Endothelial cell (in vitro differentiated cells): ENCODE measurements around the gene C7. TPM values are rescaled to one million over a fixed set of nuclear protein-coding genes. Genes with fewer than 3 reads are reported as not detected.

Experiments used
- DNase-seq: peaks from one replicate; pipeline ENCODE4 v3.0.0; 2021; ENCODE audit warnings: low spot score
- H3K27ac Mint-ChIP-seq: one replicate; pipeline ENCODE4 v1.8.0; 2021; ENCODE audit warnings: mixed read lengths, inconsistent platforms; ENCODE audit not compliant: unreplicated experiment
- H3K27me3 Mint-ChIP-seq: one replicate; pipeline ENCODE4 v1.8.0; 2021; ENCODE audit warnings: mild to moderate bottlenecking, moderate library complexity, mixed read lengths, inconsistent platforms; ENCODE audit not compliant: unreplicated experiment
- H3K36me3 Mint-ChIP-seq: one replicate; pipeline ENCODE4 v1.8.0; 2021; ENCODE audit warnings: mild to moderate bottlenecking, low read depth, mixed read lengths, inconsistent platforms; ENCODE audit not compliant: unreplicated experiment
- H3K4me1 Mint-ChIP-seq: one replicate; pipeline ENCODE4 v1.8.0; 2021; ENCODE audit warnings: mild to moderate bottlenecking, mixed read lengths, inconsistent platforms; ENCODE audit not compliant: unreplicated experiment
- H3K4me3 Mint-ChIP-seq: one replicate; pipeline ENCODE4 v1.8.0; 2021; ENCODE audit warnings: mild to moderate bottlenecking, mixed read lengths, inconsistent platforms; ENCODE audit not compliant: unreplicated experiment
- H3K9me3 Mint-ChIP-seq: one replicate; pipeline ENCODE4 v1.8.0; 2021; ENCODE audit warnings: mixed read lengths, inconsistent platforms; ENCODE audit not compliant: unreplicated experiment
- CTCF ChIP-seq: fragments of 200-600 bp; sonication (generic); IDR thresholded peaks from one replicate; pipeline ENCODE4 v1.5.0; 2021; ENCODE audit warnings: antibody characterized with exemption; ENCODE audit not compliant: unreplicated experiment
- total RNA-seq: library from RNA; stranded (reverse); fragmentation: NEBNext Ultra II Directional; extraction: Animal tissue kit (Norgen Biotek cat#: 25700); gene quantifications from one replicate; pipeline ENCODE4 v1.2.1, GENCODE V29; 2021; ENCODE audit not compliant: unreplicated experiment

Gene C7
- total RNA-seq, 1 donor from 2014 or later = 1.5 TPM

GRCh38 chr5:40904994-40905306, 4.3 kb upstream of the C7 start:
- Mint-ChIP-seq H3K9me3 (no peaks in the 10 kb centered on the region), H3K4me1 (peaks cover 11% of the 10 kb centered on the region), H3K36me3 (no peaks in the 10 kb centered on the region), H3K27ac (no peak overlapping the region), H3K4me3 (no peak overlapping the region), H3K27me3 (no peaks in the 10 kb centered on the region)
- no peak for TF ChIP-seq CTCF
- DNase-seq = no peak

- H3K4me3 Mint-ChIP-seq = no peak overlapping the region
- H3K27ac Mint-ChIP-seq = no peak overlapping the region
- no peak for DNase-seq
- TF ChIP-seq CTCF = no peak
- H3K36me3 Mint-ChIP-seq = no peaks in the 10 kb centered on the region
- peaks cover 1% of the 10 kb centered on the region for H3K27me3 Mint-ChIP-seq
- peaks cover 14% of the 10 kb centered on the region for H3K4me1 Mint-ChIP-seq
- no peaks in the 10 kb centered on the region for H3K9me3 Mint-ChIP-seq
Observed at GRCh38 chr5:40906351-40906751, 2.9 kb upstream of the C7 start.

- Mint-ChIP-seq H3K27me3 (peaks cover 2% of the 10 kb centered on the region), H3K4me3 (no peak overlapping the region), H3K4me1 (peaks cover 15% of the 10 kb centered on the region), H3K36me3 (no peaks in the 10 kb centered on the region), H3K27ac (no peak overlapping the region), H3K9me3 (no peaks in the 10 kb centered on the region)
- no peak for DNase-seq
- no peak for TF ChIP-seq CTCF
Observed at GRCh38 chr5:40909723-40910122, 426 bp downstream of the C7 start.

DNA sequence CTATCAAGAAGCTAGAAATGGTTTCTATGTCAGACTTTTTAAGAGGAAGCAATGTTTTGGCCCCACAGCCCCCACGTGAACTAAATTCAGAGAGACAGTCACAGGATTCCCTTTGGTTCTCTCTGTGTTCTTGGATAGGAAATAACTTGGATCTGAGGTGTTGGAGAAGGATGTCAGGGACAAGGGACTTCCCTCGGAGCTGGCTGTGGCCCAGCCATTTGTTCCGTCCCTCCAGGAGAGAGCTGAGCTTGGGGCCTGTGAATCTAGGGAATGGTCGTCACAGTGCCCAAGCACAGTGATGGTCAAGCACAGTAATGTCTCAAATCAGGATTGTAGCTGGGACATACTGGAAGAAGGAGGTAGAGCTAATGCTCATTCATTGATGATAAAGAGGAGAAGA, 2.0 kb downstream of the C7 start:
- Mint-ChIP-seq H3K27ac (no peak overlapping the region), H3K36me3 (no peaks in the 10 kb centered on the region)

GRCh38 chr5:40914835-40915234, 5.5 kb downstream of the C7 start:
- no peak overlapping the region for H3K27ac Mint-ChIP-seq
- peaks cover 4% of the 10 kb centered on the region for H3K4me1 Mint-ChIP-seq
- peaks cover 3% of the 10 kb centered on the region for H3K27me3 Mint-ChIP-seq
- no peak overlapping the region for H3K4me3 Mint-ChIP-seq
- H3K9me3 Mint-ChIP-seq = no peaks in the 10 kb centered on the region
- no peaks in the 10 kb centered on the region for H3K36me3 Mint-ChIP-seq
- no peak for DNase-seq
- TF ChIP-seq CTCF = no peak

More for the DNA sequence above, 2.0 kb downstream of the C7 start:
- peaks cover 14% of the 10 kb centered on the region for H3K4me1 Mint-ChIP-seq
- DNase-seq = no peak
- TF ChIP-seq CTCF = no peak
- H3K9me3 Mint-ChIP-seq = no peaks in the 10 kb centered on the region
- H3K4me3 Mint-ChIP-seq = no peak overlapping the region
- H3K27me3 Mint-ChIP-seq = peaks cover 2% of the 10 kb centered on the region
